ENCODE data around the gene GINM1. TPM values are rescaled to one million over a fixed set of nuclear protein-coding genes. Genes with fewer than 3 reads are reported as not detected.
A peak's percentile ranks its signal among the peaks of the same experiment; 100 is the strongest.

GINM1 gene
- total RNA-seq, 2 experiments from 2014 or later = 16.4 to 16.5 TPM

DNA sequence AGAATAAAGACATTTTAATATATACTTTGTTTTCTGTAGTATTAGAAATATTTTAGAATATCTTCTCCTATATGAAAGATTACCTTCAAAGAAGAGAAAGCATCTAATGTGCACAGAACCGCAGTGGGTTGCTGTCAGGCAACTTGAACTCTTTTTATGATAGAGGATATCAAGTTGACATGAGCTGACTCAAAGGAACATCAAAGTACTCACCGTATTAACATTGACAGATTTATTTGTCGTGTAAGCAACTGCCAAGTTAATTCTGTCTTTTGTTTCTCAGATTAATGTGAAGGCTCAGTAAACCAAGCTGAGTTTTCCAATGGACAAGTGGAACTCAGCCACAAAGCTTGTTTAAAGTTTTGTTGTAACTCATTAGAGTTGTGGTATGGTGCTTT is 2.2 kb upstream of the GINM1 start:
- CTCF ChIA-PET = interaction anchor here (0.6 to 8.9 kb wide), 3 partner anchors 15 to 400 kb away, joined by 3 to 90 read pairs (median 4); partner anchors contain the start of genes PPIL4 and ULBP1
- Mint-ChIP-seq H3K4me1 (peaks cover 17% of the 10 kb centered on the region), H3K36me3 (no peaks in the 10 kb centered on the region), H3K9me3 (ENCODE audit: low read depth) (no peaks in the 10 kb centered on the region), H3K4me3 (no peak overlapping the region), H3K27me3 (peaks cover 19% of the 10 kb centered on the region), H3K27ac (no peak overlapping the region)
- DNase-seq (no peak), ATAC-seq (no peak)

DNA sequence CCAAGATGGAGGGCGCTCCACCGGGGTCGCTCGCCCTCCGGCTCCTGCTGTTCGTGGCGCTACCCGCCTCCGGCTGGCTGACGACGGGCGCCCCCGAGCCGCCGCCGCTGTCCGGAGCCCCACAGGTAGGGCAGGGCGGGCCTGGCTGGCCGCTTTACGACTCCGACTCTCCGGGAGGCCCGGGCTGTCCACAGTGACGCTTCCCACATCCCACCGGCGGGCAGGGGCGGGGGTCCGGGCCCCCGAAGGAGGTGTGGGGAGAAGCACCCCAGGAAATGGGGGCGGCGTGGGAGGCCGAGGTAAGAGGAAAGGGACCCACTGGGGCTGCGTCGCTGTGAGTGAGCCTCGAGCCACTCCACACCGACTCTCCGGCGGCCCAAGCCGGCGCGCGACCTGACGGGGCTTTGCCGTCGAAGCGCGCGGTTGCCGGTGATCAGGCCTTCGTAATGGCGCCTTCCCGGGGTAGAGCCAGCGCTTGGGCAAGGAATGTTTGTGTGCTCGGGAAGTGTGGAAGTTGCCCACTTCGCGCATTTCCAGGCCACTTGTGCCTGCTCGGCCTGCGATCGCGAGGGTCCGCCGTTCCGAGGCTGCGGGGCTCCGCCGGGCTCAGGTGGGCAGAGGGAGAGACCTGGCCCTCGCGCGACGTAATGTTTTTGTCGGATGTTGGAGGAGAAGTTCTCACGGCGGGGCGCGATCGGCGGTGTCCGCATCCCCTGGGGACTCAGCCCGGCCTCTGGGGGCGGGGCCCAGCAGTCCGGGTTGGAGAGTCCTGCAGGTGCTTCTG is 427 bp downstream of the GINM1 start:
- peaks cover 17% of the 10 kb centered on the region for H3K4me1 Mint-ChIP-seq
- no peaks in the 10 kb centered on the region for H3K9me3 Mint-ChIP-seq (ENCODE audit: low read depth)
- H3K4me3 Mint-ChIP-seq = peak overlapping the region; percentile 92
- H3K36me3 Mint-ChIP-seq = no peaks in the 10 kb centered on the region
- DNase-seq = peak; percentile 70
- CTCF ChIA-PET = interaction anchor here (1.1 to 8.9 kb wide), 3 partner anchors 18 to 120 kb away, joined by 3 to 90 read pairs (median 4); partner anchors contain the start of gene PPIL4
- ATAC-seq = peak; percentile 40
- H3K27me3 Mint-ChIP-seq = peaks cover 6% of the 10 kb centered on the region
- peak overlapping the region; percentile 85 for H3K27ac Mint-ChIP-seq

DNA sequence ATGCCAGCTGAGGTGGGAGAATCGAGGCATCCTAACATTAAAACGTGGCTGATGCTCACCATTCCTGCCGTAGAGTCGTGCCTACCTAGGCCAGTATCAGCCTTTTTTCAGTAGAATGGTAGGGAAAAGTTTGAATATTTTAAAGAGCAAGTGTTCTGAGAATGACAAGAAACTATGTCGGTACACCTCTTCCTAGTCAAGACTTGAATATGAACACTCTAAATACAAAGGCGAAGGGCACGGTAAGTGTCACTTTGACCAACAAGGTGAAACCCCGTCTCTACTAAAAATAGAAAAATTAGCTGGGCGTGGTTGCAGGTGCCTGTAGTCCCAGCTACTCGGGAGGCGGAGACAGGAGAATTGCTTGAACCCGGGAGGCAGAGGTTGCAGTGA is 1.0 kb downstream of the GINM1 start:
- Mint-ChIP-seq H3K27ac (peak overlapping the region; percentile 85), H3K4me1 (peaks cover 17% of the 10 kb centered on the region), H3K4me3 (peak overlapping the region; percentile 92), H3K9me3 (ENCODE audit: low read depth) (no peaks in the 10 kb centered on the region), H3K27me3 (peaks cover 6% of the 10 kb centered on the region), H3K36me3 (no peaks in the 10 kb centered on the region)
- ATAC-seq (no peak), DNase-seq (no peak)
- CTCF ChIA-PET = interaction anchor here (8.9 kb wide), 1 partner anchor 19 kb away, joined by 90 read pairs; the partner anchor contains the start of gene PPIL4

DNA sequence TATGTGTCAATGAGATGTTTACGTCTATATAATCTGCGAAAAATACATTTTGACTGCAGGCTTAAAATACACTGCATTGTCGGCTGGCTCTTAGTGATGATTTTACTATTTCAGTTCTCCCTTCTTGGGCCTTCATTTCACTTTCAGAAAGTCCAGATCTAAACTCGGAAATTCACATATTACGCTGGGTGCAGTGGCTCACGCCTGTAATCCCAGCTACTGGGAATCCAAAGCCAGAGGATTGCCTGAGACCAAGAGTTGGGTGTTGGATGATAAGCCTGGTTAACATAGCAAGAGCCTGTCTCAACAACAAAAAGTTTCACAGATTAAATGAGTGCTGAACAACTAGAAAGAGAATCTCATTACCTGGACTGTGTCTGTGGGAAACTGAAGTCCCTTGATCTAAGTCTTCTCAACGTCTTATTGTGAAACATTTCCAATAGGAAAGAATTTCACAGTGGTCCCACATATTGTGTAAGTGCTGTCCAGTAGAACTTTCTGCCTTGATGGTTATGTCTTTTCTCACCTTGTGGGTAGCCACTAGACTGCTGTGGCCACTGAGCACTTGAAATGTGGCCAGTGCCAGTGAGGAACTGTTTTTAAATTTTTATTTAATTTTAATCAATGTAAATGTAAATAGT is 1.9 kb downstream of the GINM1 start:
- CTCF ChIA-PET = interaction anchor here (8.9 kb wide), 1 partner anchor 19 kb away, joined by 90 read pairs; the partner anchor contains the start of gene PPIL4
- H3K27me3 Mint-ChIP-seq = peaks cover 6% of the 10 kb centered on the region
- H3K4me3 Mint-ChIP-seq = peak overlapping the region; percentile 5
- DNase-seq (no peak), ATAC-seq (no peak)
- H3K36me3 Mint-ChIP-seq = no peaks in the 10 kb centered on the region
- no peaks in the 10 kb centered on the region for H3K9me3 Mint-ChIP-seq (ENCODE audit: low read depth)
- H3K27ac Mint-ChIP-seq = no peak overlapping the region
- H3K4me1 Mint-ChIP-seq = peaks cover 17% of the 10 kb centered on the region

DNA sequence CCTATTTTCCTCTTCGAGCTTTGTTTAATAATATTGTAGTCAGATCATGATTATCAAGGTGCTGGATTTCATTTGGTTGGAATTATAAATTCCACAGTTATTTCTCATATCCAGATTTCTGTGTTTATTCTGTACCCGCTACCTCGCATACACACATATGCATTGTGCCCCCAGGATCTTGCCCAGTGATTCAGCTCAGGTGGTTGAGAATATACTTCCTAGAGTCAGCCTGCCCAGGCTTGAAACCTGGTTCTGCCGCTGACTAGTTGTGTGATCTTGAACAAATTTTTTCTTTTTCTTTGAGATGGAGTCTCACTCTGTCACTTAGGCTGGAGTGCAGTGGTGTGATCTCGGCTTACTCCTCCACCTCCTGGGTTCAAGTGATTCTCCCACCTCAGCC is 14.7 kb downstream of the GINM1 start:
- no peaks in the 10 kb centered on the region for H3K4me1 Mint-ChIP-seq
- no peak overlapping the region for H3K4me3 Mint-ChIP-seq
- H3K27ac Mint-ChIP-seq = no peak overlapping the region
- DNase-seq (no peak), ATAC-seq (no peak)
- H3K9me3 Mint-ChIP-seq (ENCODE audit: low read depth) = no peaks in the 10 kb centered on the region
- H3K36me3 Mint-ChIP-seq = peaks cover 26% of the 10 kb centered on the region
- CTCF ChIA-PET = no interaction called here
- no peaks in the 10 kb centered on the region for H3K27me3 Mint-ChIP-seq

DNA sequence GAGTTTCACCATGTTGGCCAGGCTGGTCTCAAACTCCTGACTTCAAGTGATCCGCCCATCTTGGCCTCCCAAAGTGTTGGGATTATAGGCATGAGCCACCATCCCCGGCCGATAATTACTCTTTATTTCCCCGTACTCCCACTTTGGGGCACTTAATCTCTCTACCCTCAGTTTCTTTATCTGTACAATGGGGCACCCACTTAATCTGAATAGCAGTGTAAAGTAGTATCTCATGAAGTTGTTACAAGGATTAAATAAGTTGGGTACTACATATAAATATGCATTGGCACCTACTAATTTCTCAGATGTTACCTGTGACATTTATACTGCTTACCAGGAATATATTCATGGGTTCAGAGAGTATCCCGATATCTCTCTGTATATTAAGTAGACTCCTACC is 15.2 kb downstream of the GINM1 start:
- ATAC-seq (no peak), DNase-seq (no peak)
- peaks cover 28% of the 10 kb centered on the region for H3K36me3 Mint-ChIP-seq
- CTCF ChIA-PET = no interaction called here
- H3K27ac Mint-ChIP-seq = no peak overlapping the region
- no peaks in the 10 kb centered on the region for H3K4me1 Mint-ChIP-seq
- no peak overlapping the region for H3K4me3 Mint-ChIP-seq
- no peaks in the 10 kb centered on the region for H3K27me3 Mint-ChIP-seq
- no peaks in the 10 kb centered on the region for H3K9me3 Mint-ChIP-seq (ENCODE audit: low read depth)

DNA sequence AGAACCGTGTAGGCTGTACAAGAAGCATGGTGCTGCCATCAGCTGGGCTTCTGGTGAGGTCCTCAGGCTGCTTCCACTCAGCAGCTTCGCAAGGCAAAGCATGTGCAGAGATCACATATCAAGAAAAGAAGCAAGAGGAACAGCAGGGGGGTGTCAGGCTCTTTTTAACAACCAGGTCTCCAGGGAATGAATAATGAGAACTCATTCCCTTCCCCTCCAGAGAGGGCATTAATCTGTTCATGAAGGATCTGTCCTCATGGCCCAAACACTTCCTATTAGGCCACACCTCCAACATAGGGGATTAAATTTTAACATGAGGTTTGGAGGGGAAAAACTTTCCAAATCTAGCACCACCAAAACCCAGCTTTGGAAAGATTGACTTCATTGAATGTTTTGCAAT is 20.0 kb downstream of the GINM1 start:
- Mint-ChIP-seq H3K9me3 (ENCODE audit: low read depth) (no peaks in the 10 kb centered on the region), H3K4me1 (no peaks in the 10 kb centered on the region), H3K27ac (no peak overlapping the region), H3K27me3 (no peaks in the 10 kb centered on the region), H3K36me3 (peaks cover 28% of the 10 kb centered on the region), H3K4me3 (no peak overlapping the region)
- no peak for ATAC-seq
- CTCF ChIA-PET = interaction anchor here (1.4 kb wide), 1 partner anchor 62 kb away, joined by 3 read pairs; the partner anchor contains the start of gene KATNA1
- no peak for DNase-seq

DNA sequence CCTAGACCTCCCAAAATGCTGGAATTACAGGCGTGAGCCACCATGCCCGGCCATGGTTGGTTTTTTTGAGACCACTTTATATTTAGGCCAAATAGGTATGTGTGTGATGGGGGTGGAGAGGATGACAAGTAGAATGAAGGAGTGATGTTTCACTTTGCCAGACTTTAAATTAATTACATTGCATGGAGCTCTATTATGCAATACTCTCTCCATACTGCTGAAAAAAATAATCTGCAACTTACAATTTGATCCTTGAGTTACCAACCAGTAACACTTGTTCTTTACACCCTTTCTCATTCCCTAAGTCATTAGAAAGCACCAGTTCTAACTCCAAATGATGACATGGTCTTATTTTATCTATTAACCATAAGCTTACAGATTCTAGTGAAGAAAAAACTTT is 26.8 kb downstream of the GINM1 start:
- Mint-ChIP-seq H3K9me3 (ENCODE audit: low read depth) (no peaks in the 10 kb centered on the region), H3K4me3 (no peak overlapping the region), H3K27ac (no peak overlapping the region), H3K4me1 (no peaks in the 10 kb centered on the region), H3K27me3 (no peaks in the 10 kb centered on the region), H3K36me3 (peaks cover 38% of the 10 kb centered on the region)
- CTCF ChIA-PET = interaction anchor here (0.7 kb wide), 1 partner anchor 18 kb away, joined by 3 read pairs; no protein-coding TSS in a partner anchor
- DNase-seq (no peak), ATAC-seq (no peak)

DNA sequence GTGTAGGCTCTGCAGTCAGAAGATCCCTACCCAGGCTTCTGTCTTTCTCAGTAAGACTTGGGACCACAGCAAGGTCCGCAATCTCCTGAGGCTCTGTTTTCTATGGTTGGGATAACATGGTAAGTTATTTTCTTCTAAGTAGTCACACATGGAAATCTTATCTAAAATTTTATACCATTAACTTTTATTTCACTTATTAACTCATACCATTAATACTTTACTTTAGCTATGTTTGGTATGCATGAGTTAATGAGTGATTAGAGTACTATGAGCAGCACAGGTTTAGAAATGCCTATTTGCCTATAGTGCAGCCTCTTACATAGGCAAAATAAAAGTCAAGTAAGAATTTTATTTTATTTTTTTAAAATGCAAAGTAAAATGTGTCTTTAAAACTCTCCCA is 27.2 kb downstream of the GINM1 start:
- no peaks in the 10 kb centered on the region for H3K4me1 Mint-ChIP-seq
- H3K4me3 Mint-ChIP-seq = no peak overlapping the region
- no peak overlapping the region for H3K27ac Mint-ChIP-seq
- peaks cover 41% of the 10 kb centered on the region for H3K36me3 Mint-ChIP-seq
- no peak for ATAC-seq
- no peaks in the 10 kb centered on the region for H3K9me3 Mint-ChIP-seq (ENCODE audit: low read depth)
- CTCF ChIA-PET = no interaction called here
- no peak for DNase-seq
- no peaks in the 10 kb centered on the region for H3K27me3 Mint-ChIP-seq

DNA sequence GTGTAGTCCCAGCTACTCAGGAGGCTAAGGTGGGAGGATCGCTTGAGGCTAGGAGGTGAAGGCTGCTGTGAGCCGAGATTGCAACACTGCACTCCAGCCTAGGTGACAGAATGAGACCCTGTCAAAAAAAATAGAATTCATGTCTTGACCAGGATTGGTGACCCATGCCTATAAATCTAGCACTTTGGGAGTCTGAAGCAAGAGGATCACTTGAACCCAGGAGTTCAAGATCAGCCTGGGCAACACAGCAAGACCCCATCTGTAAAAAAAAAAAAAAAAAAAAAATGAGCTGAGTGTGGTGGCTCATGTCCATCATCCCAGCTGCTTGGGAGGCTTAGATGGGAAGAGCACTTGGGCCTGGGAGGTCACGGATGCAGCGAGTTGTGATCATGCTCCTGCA is 34.3 kb downstream of the GINM1 start:
- Mint-ChIP-seq H3K9me3 (ENCODE audit: low read depth) (no peaks in the 10 kb centered on the region), H3K4me1 (no peaks in the 10 kb centered on the region), H3K27ac (no peak overlapping the region), H3K36me3 (peaks cover 42% of the 10 kb centered on the region), H3K27me3 (no peaks in the 10 kb centered on the region), H3K4me3 (no peak overlapping the region)
- DNase-seq (no peak), ATAC-seq (no peak)
- CTCF ChIA-PET = interaction anchor here (1.2 kb wide), 1 partner anchor 35 kb away, joined by 4 read pairs; the partner anchor contains the start of gene GINM1

DNA sequence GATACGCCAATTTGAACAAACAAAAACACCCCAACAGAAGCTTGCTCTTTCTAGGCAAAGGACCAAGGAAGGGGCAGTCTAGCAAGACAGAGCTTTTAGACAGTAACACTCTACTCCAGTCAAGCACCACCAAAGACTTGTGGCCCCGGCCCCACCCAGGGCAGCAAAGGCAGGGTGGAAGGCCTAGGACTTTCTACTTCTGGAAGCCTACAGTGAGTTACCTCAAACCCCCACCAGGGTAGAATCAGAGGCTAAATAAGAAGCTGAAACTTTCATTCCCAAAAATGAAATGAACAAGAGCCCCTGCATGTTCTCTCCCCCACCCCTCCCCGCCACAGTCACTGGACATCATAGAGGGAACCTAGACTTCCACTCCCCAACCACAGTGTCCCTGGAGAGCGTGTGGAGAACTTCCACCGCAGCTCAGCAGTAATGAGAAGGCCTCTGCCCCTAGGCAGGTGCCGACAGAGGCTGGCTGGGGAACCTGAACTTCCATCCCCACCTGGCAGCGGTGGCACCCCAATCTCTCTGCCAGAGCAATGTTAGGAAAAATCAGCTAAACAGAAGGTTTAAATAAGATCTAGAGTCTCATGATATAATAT is 42.3 kb downstream of the GINM1 start:
- Mint-ChIP-seq H3K27me3 (no peaks in the 10 kb centered on the region), H3K27ac (no peak overlapping the region), H3K4me1 (peaks cover 10% of the 10 kb centered on the region), H3K4me3 (no peak overlapping the region), H3K36me3 (peaks cover 28% of the 10 kb centered on the region), H3K9me3 (ENCODE audit: low read depth) (no peaks in the 10 kb centered on the region)
- CTCF ChIA-PET = interaction anchor here (1.1 kb wide), 1 partner anchor 43 kb away, joined by 3 read pairs; no protein-coding TSS in a partner anchor
- no peak for ATAC-seq
- DNase-seq = no peak

DNA sequence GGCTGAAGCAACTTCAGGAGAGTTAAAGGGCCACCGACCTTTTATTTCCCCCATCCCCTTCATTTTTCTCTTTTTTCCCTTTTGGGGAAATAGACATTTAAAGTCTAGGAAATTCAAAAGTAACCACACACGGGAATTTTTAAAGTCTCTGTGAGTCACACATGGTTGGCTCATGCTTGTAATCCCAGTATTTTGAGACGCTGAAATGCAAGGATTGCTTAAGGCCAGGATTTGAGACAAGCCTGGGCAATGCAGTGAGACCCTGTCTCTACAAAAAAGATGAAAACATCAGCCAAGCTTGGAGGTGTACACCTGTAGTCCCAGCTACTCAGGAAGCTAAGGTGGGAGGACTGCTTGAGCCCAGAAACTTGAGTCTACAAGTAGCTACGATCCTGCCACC is 48.2 kb downstream of the GINM1 start:
- Mint-ChIP-seq H3K4me3 (no peak overlapping the region), H3K4me1 (peaks cover 6% of the 10 kb centered on the region), H3K27me3 (no peaks in the 10 kb centered on the region), H3K9me3 (ENCODE audit: low read depth) (no peaks in the 10 kb centered on the region), H3K27ac (no peak overlapping the region), H3K36me3 (peaks cover 49% of the 10 kb centered on the region)
- ATAC-seq = no peak
- CTCF ChIA-PET = no interaction called here
- no peak for DNase-seq

DNA sequence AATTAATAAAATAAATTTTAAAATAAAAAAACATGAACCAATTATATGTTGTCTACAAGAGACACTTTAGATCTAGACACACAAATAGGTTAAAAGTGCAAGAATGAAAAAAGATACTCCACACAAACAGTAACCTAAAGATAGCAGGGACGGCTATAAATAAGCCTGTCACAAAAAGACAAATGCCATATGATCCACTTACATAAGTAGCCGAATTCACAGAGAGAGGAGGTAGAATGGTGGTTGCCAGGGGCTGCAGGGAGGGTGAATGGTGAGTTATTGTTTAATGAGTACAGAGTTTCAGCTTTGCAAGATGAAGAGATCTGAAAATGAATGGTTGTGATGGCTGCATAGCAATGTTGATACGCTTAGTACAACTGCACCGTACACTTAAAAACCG is 49.6 kb downstream of the GINM1 start:
- Mint-ChIP-seq H3K36me3 (peaks cover 50% of the 10 kb centered on the region), H3K27me3 (no peaks in the 10 kb centered on the region), H3K27ac (no peak overlapping the region), H3K4me1 (peaks cover 3% of the 10 kb centered on the region), H3K9me3 (ENCODE audit: low read depth) (no peaks in the 10 kb centered on the region), H3K4me3 (no peak overlapping the region)
- DNase-seq (no peak), ATAC-seq (no peak)
- CTCF ChIA-PET = no interaction called here
